ENCODE results near the gene PTPA.

DNA sequence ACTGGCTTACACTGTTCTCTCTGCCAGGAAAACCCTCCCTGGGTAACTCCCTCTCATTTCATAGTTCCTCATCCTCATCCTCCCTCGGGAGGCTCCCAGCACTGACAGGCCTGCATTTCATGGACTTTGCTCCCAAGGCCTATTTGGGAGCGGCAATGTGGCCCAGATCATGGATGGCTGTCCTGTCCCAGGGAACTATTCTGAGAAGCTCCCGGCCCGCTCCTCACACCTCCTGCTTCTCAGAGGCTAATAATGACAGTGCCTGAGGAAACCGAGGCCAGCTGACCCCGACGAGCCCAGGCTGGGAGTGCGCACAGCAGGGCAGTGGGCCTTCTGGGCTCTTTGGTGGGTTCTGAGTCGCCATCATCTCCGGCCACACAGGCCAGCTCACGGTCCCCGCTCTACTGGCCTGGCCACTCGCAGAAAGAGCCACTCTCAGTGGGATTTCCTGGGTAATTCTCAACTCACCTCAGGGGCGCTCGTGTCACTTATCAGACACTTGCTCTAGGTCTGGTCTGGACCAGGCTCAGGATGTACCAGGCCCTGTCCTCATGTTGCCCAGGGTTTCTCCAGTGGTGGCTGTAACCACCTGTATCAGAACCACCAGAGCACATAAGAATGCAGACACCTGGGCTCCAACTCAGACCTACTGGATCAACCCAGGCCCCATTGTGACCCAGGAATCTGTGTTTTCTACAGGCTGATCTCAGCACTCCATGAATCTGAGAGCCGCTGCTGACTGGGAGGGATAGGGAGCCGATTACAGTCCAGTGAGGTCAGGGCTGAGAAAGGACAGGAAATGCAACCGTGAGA, 32.3 kb upstream of the PTPA start:
- TF ChIP-seq, protein P1, sequence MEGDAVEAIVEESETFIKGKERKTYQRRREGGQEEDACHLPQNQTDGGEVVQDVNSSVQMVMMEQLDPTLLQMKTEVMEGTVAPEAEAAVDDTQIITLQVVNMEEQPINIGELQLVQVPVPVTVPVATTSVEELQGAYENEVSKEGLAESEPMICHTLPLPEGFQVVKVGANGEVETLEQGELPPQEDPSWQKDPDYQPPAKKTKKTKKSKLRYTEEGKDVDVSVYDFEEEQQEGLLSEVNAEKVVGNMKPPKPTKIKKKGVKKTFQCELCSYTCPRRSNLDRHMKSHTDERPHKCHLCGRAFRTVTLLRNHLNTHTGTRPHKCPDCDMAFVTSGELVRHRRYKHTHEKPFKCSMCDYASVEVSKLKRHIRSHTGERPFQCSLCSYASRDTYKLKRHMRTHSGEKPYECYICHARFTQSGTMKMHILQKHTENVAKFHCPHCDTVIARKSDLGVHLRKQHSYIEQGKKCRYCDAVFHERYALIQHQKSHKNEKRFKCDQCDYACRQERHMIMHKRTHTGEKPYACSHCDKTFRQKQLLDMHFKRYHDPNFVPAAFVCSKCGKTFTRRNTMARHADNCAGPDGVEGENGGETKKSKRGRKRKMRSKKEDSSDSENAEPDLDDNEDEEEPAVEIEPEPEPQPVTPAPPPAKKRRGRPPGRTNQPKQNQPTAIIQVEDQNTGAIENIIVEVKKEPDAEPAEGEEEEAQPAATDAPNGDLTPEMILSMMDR (IDR thresholded peaks at IDR 0.05 in 8 of 11, conservative IDR thresholded peaks at IDR 0.05 in 3 of 11) = no peak
- TF ChIP-seq POLR2AphosphoS5 (IDR thresholded peaks at IDR 0.05) (no peak), POLR2A (IDR thresholded peaks at IDR 0.05) (no peak)

Data from spleen (tissue), 7 donors.